ENCODE data around the gene USO1. TPM values are rescaled to one million over a fixed set of nuclear protein-coding genes. Genes with fewer than 3 reads are reported as not detected.

USO1 gene
- total RNA-seq, 1 donor from 2014 or later = 114 TPM

GRCh38 chr4:75741027-75741426 lies 16.6 kb downstream of the USO1 start:
- Mint-ChIP-seq H3K4me3 (no peak overlapping the region), H3K9me3 (no peaks in the 10 kb centered on the region), H3K36me3 (peaks cover 8% of the 10 kb centered on the region), H3K4me1 (no peaks in the 10 kb centered on the region), H3K27ac (no peak overlapping the region), H3K27me3 (ENCODE audit: insufficient read depth, low read depth) (no peaks in the 10 kb centered on the region)
- Histone ChIP-seq H3F3A (ENCODE audit: low read depth) (no peaks in the 10 kb centered on the region), H3K27me3 (no peaks in the 10 kb centered on the region), H3K9ac (no peak overlapping the region), H3K4me3 (no peak overlapping the region), H3K4me2 (no peak overlapping the region), H4K20me1 (ENCODE audit: low read depth) (peaks cover 8% of the 10 kb centered on the region), H3K9me3 (ENCODE audit: low read depth) (no peaks in the 10 kb centered on the region), H3K79me2 (ENCODE audit: low read depth) (peaks cover 79% of the 10 kb centered on the region), H3K4me1 (no peaks in the 10 kb centered on the region), H2AFZ (replicated peaks) (no peak overlapping the region), H3K36me3 (no peaks in the 10 kb centered on the region), H3K27ac (no peak overlapping the region)
- no peak for DNase-seq (ENCODE audit: low spot score)
- TF ChIP-seq CTCF (IDR thresholded peaks at IDR 0.05) = no peak
- no peak for TF ChIP-seq EZH2phosphoT487 (IDR thresholded peaks at IDR 0.05)
- TF ChIP-seq EZH2 (IDR thresholded peaks at IDR 0.05) = no peak

GRCh38 chr4:75742451-75742850 lies 18.1 kb downstream of the USO1 start:
- Histone ChIP-seq H3K36me3 (no peaks in the 10 kb centered on the region), H3K9ac (no peak overlapping the region), H3K4me2 (no peak overlapping the region), H2AFZ (replicated peaks) (no peak overlapping the region), H3K27ac (no peak overlapping the region), H3F3A (ENCODE audit: low read depth) (no peaks in the 10 kb centered on the region), H3K27me3 (no peaks in the 10 kb centered on the region), H3K4me1 (no peaks in the 10 kb centered on the region), H3K9me3 (ENCODE audit: low read depth) (no peaks in the 10 kb centered on the region), H4K20me1 (ENCODE audit: low read depth) (peaks cover 8% of the 10 kb centered on the region), H3K79me2 (ENCODE audit: low read depth) (peaks cover 79% of the 10 kb centered on the region), H3K4me3 (no peak overlapping the region)
- no peak for TF ChIP-seq EZH2 (IDR thresholded peaks at IDR 0.05)
- TF ChIP-seq EZH2phosphoT487 (IDR thresholded peaks at IDR 0.05) = no peak
- no peak for TF ChIP-seq CTCF (IDR thresholded peaks at IDR 0.05)
- Mint-ChIP-seq H3K36me3 (peaks cover 8% of the 10 kb centered on the region), H3K27ac (no peak overlapping the region), H3K4me1 (no peaks in the 10 kb centered on the region), H3K27me3 (ENCODE audit: insufficient read depth, low read depth) (no peaks in the 10 kb centered on the region), H3K4me3 (no peak overlapping the region), H3K9me3 (no peaks in the 10 kb centered on the region)
- no peak for DNase-seq (ENCODE audit: low spot score)

GRCh38 chr4:75745161-75745560 lies 20.8 kb downstream of the USO1 start:
- H3K4me1 ChIP-seq = no peaks in the 10 kb centered on the region
- no peak for DNase-seq (ENCODE audit: low spot score)
- peaks cover 8% of the 10 kb centered on the region for H4K20me1 ChIP-seq (ENCODE audit: low read depth)
- H3K27ac ChIP-seq = no peak overlapping the region
- no peak overlapping the region for H3K4me3 ChIP-seq
- H3K4me1 Mint-ChIP-seq = no peaks in the 10 kb centered on the region
- H3K36me3 Mint-ChIP-seq = peaks cover 8% of the 10 kb centered on the region
- H3K9me3 Mint-ChIP-seq = no peaks in the 10 kb centered on the region
- H3K27ac Mint-ChIP-seq = no peak overlapping the region
- H3K4me2 ChIP-seq = no peak overlapping the region
- TF ChIP-seq EZH2phosphoT487 (IDR thresholded peaks at IDR 0.05) (no peak), CTCF (IDR thresholded peaks at IDR 0.05) (no peak), EZH2 (IDR thresholded peaks at IDR 0.05) (no peak)
- no peaks in the 10 kb centered on the region for H3F3A ChIP-seq (ENCODE audit: low read depth)
- H3K9ac ChIP-seq = no peak overlapping the region
- no peak overlapping the region for H3K4me3 Mint-ChIP-seq
- H3K27me3 ChIP-seq = no peaks in the 10 kb centered on the region
- H2AFZ ChIP-seq (replicated peaks) = no peak overlapping the region
- no peaks in the 10 kb centered on the region for H3K36me3 ChIP-seq
- no peaks in the 10 kb centered on the region for H3K9me3 ChIP-seq (ENCODE audit: low read depth)
- peaks cover 72% of the 10 kb centered on the region for H3K79me2 ChIP-seq (ENCODE audit: low read depth)
- H3K27me3 Mint-ChIP-seq (ENCODE audit: insufficient read depth, low read depth) = no peaks in the 10 kb centered on the region

All from neural progenitor cell (in vitro differentiated cells).